ENCODE measurements around the gene ZNF813. TPM values are rescaled to one million over a fixed set of nuclear protein-coding genes. Genes with fewer than 3 reads are reported as not detected.
"Not testable (repeated sequence)": the region's sequence is repeated elsewhere in the genome, so short reads cannot be mapped to it uniquely, and the experiment has no call there.

The ZNF813 gene
- total RNA-seq, 2 donors from 2014 or later: 7.9 to 8.2 TPM

- not testable (repeated sequence) for DNase-seq; H3K4me3 Mint-ChIP-seq; ATAC-seq (replicated peaks in 1 of 2); H3K27me3 Mint-ChIP-seq (ENCODE audit: low read depth); H3K4me1 Mint-ChIP-seq (ENCODE audit: low read depth); H3K27ac Mint-ChIP-seq
- Mint-ChIP-seq H3K36me3 (ENCODE audit: insufficient read depth in 2 of 2) (peaks cover 23 to 25% of the 10 kb centered on the region in 2 donors), H3K9me3 (peaks cover 13 to 20% of the 10 kb centered on the region in 2 donors)
Observed at GRCh38 chr19:53498024-53498395, 30.5 kb downstream of the ZNF813 start.

GRCh38 chr19:53503151-53503550, 35.6 kb downstream of the ZNF813 start:
- not testable (repeated sequence) for H3K4me3 Mint-ChIP-seq; H3K27me3 Mint-ChIP-seq (ENCODE audit: low read depth); DNase-seq; ATAC-seq (replicated peaks in 1 of 2); H3K27ac Mint-ChIP-seq; H3K4me1 Mint-ChIP-seq (ENCODE audit: low read depth); H3K9me3 Mint-ChIP-seq; H3K36me3 Mint-ChIP-seq (ENCODE audit: insufficient read depth in 2 of 2)

GRCh38 chr19:53503671-53504364, 36.3 kb downstream of the ZNF813 start:
- H3K4me3 Mint-ChIP-seq; H3K9me3 Mint-ChIP-seq; H3K36me3 Mint-ChIP-seq (ENCODE audit: insufficient read depth in 2 of 2); H3K27ac Mint-ChIP-seq; DNase-seq; H3K4me1 Mint-ChIP-seq (ENCODE audit: low read depth); H3K27me3 Mint-ChIP-seq (ENCODE audit: low read depth): not testable (repeated sequence)
- ATAC-seq (replicated peaks in 1 of 2): peak in 1 of 2 donors; percentile 37

GRCh38 chr19:53504365-53504703, 36.8 kb downstream of the ZNF813 start:
- not testable (repeated sequence) for H3K4me3 Mint-ChIP-seq; H3K4me1 Mint-ChIP-seq (ENCODE audit: low read depth); H3K9me3 Mint-ChIP-seq; H3K27ac Mint-ChIP-seq; DNase-seq; H3K36me3 Mint-ChIP-seq (ENCODE audit: insufficient read depth in 2 of 2)
- peak in 1 of 2 donors; percentile 44 for ATAC-seq (replicated peaks in 1 of 2)
- H3K27me3 Mint-ChIP-seq (ENCODE audit: low read depth): peaks cover 15% of the 10 kb centered on the region

- Mint-ChIP-seq H3K4me1 (ENCODE audit: low read depth) (no peaks in the 10 kb centered on the region), H3K9me3 (peaks cover 3 to 4% of the 10 kb centered on the region in 2 donors), H3K4me3 (no peak overlapping the region), H3K27ac (no peak overlapping the region), H3K36me3 (ENCODE audit: insufficient read depth in 2 of 2) (peaks cover 4 to 6% of the 10 kb centered on the region in 2 donors), H3K27me3 (ENCODE audit: low read depth) (peaks cover 18% of the 10 kb centered on the region)
- no peak for ATAC-seq (replicated peaks in 1 of 2)
- DNase-seq: no peak
Observed at GRCh38 chr19:53504885-53505284, 37.4 kb downstream of the ZNF813 start.

- DNase-seq (no peak), ATAC-seq (replicated peaks in 1 of 2) (no peak)
- Mint-ChIP-seq H3K36me3 (ENCODE audit: insufficient read depth in 2 of 2) (peaks cover 3 to 4% of the 10 kb centered on the region in 2 donors), H3K27ac (no peak overlapping the region), H3K9me3 (peaks cover 0 to 4% of the 10 kb centered on the region in 2 donors), H3K4me3 (no peak overlapping the region), H3K27me3 (ENCODE audit: low read depth) (peaks cover 18% of the 10 kb centered on the region), H3K4me1 (ENCODE audit: low read depth) (no peaks in the 10 kb centered on the region)
Observed at GRCh38 chr19:53506728-53507127, 39.2 kb downstream of the ZNF813 start.

GRCh38 chr19:53507523-53508442, 40.2 kb downstream of the ZNF813 start:
- Mint-ChIP-seq H3K9me3 (peaks cover 0 to 4% of the 10 kb centered on the region in 2 donors), H3K27me3 (ENCODE audit: low read depth) (peaks cover 18% of the 10 kb centered on the region), H3K27ac (no peak overlapping the region), H3K4me3 (no peak overlapping the region), H3K36me3 (ENCODE audit: insufficient read depth in 2 of 2) (peaks cover 3 to 4% of the 10 kb centered on the region in 2 donors), H3K4me1 (ENCODE audit: low read depth) (no peaks in the 10 kb centered on the region)
- DNase-seq: no peak
- no peak for ATAC-seq (replicated peaks in 1 of 2)

GRCh38 chr19:53509443-53509842, 41.9 kb downstream of the ZNF813 start:
- Mint-ChIP-seq H3K36me3 (ENCODE audit: insufficient read depth in 2 of 2) (peaks cover 3 to 4% of the 10 kb centered on the region in 2 donors), H3K4me1 (ENCODE audit: low read depth) (no peaks in the 10 kb centered on the region), H3K27ac (no peak overlapping the region), H3K27me3 (ENCODE audit: low read depth) (peaks cover 15% of the 10 kb centered on the region), H3K9me3 (peaks cover 0 to 4% of the 10 kb centered on the region in 2 donors), H3K4me3 (no peak overlapping the region)
- no peak for ATAC-seq (replicated peaks in 1 of 2)
- DNase-seq: no peak

GRCh38 chr19:53509845-53510244, 42.3 kb downstream of the ZNF813 start:
- H3K27me3 Mint-ChIP-seq (ENCODE audit: low read depth): peaks cover 11% of the 10 kb centered on the region
- H3K4me3 Mint-ChIP-seq: no peak overlapping the region
- no peak overlapping the region for H3K27ac Mint-ChIP-seq
- peaks cover 0 to 4% of the 10 kb centered on the region in 2 donors for H3K9me3 Mint-ChIP-seq
- H3K4me1 Mint-ChIP-seq (ENCODE audit: low read depth): peaks cover 2% of the 10 kb centered on the region
- ATAC-seq (replicated peaks in 1 of 2) (no peak), DNase-seq (no peak)
- peaks cover 3 to 4% of the 10 kb centered on the region in 2 donors for H3K36me3 Mint-ChIP-seq (ENCODE audit: insufficient read depth in 2 of 2)

GRCh38 chr19:53511357-53511756, 43.8 kb downstream of the ZNF813 start:
- Mint-ChIP-seq H3K36me3 (ENCODE audit: insufficient read depth in 2 of 2) (peaks cover 1% of the 10 kb centered on the region in 2 donors), H3K9me3 (peaks cover 0 to 3% of the 10 kb centered on the region in 2 donors), H3K4me1 (ENCODE audit: low read depth) (peaks cover 5% of the 10 kb centered on the region), H3K27me3 (ENCODE audit: low read depth) (peaks cover 10% of the 10 kb centered on the region), H3K27ac (no peak overlapping the region), H3K4me3 (no peak overlapping the region)
- DNase-seq (no peak), ATAC-seq (replicated peaks in 1 of 2) (no peak)

- peaks cover 10% of the 10 kb centered on the region for H3K27me3 Mint-ChIP-seq (ENCODE audit: low read depth)
- DNase-seq (peak; percentile 54 to 59), ATAC-seq (replicated peaks in 1 of 2) (peak; percentile 70 to 79)
- H3K4me1 Mint-ChIP-seq (ENCODE audit: low read depth): peaks cover 5% of the 10 kb centered on the region
- no peaks in the 10 kb centered on the region for H3K9me3 Mint-ChIP-seq
- H3K36me3 Mint-ChIP-seq (ENCODE audit: insufficient read depth in 2 of 2): no peaks in the 10 kb centered on the region
- H3K4me3 Mint-ChIP-seq: no peak overlapping the region
- H3K27ac Mint-ChIP-seq: no peak overlapping the region
Observed at GRCh38 chr19:53511933-53512374, 44.4 kb downstream of the ZNF813 start.

GRCh38 chr19:53515047-53515446, 47.5 kb downstream of the ZNF813 start:
- peak; percentile 63 to 73 for ATAC-seq (replicated peaks in 1 of 2)
- H3K9me3 Mint-ChIP-seq: not testable (repeated sequence)

GRCh38 chr19:53517114-53517741, 49.7 kb downstream of the ZNF813 start:
- Mint-ChIP-seq H3K9me3 (peaks cover 4 to 6% of the 10 kb centered on the region in 2 donors), H3K4me1 (ENCODE audit: low read depth) (peaks cover 31% of the 10 kb centered on the region), H3K27me3 (ENCODE audit: low read depth) (no peaks in the 10 kb centered on the region), H3K36me3 (ENCODE audit: insufficient read depth in 2 of 2) (peaks cover 13 to 18% of the 10 kb centered on the region in 2 donors), H3K27ac (no peak overlapping the region), H3K4me3 (no peak overlapping the region)
- no peak for ATAC-seq (replicated peaks in 1 of 2)
- no peak for DNase-seq

More at GRCh38 chr19:53515047-53515446, 47.5 kb downstream of the ZNF813 start:
- H3K36me3 Mint-ChIP-seq (ENCODE audit: insufficient read depth in 2 of 2); H3K27me3 Mint-ChIP-seq (ENCODE audit: low read depth); DNase-seq; H3K27ac Mint-ChIP-seq; H3K4me3 Mint-ChIP-seq: not testable (repeated sequence)
- peaks cover 13% of the 10 kb centered on the region for H3K4me1 Mint-ChIP-seq (ENCODE audit: low read depth)

Measured in activated T-cell treated with anti-CD3 and anti-CD28 coated beads, Interleukin-2, amount 50 U/mL, for 72 hours (primary cell).